HG02970 (cell line): ENCODE measurements around the gene DMRT2.

Experiments
- ATAC-seq: cut with Tn5 transposase; IDR thresholded peaks from one replicate; pipeline ENCODE4 v1.9.1; 2021; ENCODE audit warnings: mild to moderate bottlenecking, moderate library complexity, moderate number of reproducible peaks; ENCODE audit not compliant: unreplicated experiment, low FRiP score

The DMRT2 gene

DNA sequence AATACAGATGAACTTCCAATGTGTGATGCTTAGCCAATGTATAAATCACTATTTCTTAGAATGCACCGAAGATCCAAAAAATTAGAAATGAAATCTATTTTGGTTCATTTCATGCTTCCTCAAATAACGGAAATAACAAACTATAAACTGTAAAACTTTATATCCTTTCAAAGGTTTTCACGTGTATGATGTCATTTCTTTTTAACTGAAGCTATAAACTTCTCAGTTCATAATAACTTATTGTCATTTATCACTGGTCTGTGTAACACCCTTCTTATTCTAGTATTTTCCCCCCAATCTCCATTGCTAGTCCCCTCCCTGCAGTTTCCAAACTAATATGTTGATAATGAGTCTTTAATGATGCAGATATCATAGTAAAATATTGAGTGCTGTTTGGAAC, 36.4 kb downstream of the DMRT2 start:
- no peak for ATAC-seq

DNA sequence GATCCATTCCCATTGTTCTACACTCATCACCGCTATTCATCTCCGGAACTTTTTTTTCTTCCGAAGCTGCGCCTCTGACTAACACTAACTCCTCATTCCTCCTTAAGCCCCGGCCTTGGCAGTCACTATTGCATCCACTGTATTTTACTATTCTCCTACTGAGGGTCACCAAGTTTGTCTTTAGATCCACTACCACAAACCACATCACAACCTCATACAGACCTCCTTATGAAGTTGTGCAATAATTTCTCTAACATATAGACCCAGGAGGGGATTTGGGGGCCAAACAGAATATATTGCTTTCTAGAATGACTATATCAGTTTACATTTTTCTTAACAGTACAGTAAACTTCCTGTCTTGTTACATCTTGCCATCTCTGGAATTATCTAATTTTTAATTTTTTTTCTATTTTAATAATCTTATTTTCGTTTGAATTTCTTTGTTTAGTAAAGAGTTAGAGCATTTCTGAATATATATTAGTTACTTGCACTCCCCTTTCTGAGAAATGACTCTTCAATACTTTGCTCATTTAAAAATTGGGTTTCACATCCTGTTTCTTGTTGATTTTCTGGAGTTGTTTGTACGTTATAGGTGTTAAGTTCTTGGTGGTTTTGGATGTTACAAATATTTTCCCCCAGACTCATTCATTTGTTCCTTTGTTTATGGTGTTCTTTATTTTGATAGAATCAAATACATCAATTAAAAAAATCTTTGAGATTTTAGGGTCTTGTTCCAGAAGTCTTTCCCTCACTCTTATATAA, 37.1 kb downstream of the DMRT2 start:
- ATAC-seq = no peak

DNA sequence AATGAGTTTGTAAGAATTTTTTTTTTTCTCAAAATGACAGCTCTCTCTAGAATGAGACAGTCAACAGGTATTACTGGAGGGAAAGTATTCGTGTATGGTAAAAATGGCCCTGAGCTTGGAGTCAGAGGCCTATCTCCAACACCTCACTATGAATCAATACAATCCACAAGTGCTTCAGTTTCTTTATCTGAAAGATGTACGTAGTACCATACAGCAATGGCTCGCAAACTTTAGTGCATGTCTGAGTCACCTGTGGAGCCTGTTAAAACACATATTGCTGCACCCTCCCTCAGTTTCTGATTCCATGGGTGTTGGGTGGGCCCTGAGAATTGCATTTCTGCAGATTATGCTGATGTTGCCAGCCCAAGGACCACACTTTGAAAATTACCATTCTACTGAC, 44.6 kb downstream of the DMRT2 start:
- no peak for ATAC-seq

DNA sequence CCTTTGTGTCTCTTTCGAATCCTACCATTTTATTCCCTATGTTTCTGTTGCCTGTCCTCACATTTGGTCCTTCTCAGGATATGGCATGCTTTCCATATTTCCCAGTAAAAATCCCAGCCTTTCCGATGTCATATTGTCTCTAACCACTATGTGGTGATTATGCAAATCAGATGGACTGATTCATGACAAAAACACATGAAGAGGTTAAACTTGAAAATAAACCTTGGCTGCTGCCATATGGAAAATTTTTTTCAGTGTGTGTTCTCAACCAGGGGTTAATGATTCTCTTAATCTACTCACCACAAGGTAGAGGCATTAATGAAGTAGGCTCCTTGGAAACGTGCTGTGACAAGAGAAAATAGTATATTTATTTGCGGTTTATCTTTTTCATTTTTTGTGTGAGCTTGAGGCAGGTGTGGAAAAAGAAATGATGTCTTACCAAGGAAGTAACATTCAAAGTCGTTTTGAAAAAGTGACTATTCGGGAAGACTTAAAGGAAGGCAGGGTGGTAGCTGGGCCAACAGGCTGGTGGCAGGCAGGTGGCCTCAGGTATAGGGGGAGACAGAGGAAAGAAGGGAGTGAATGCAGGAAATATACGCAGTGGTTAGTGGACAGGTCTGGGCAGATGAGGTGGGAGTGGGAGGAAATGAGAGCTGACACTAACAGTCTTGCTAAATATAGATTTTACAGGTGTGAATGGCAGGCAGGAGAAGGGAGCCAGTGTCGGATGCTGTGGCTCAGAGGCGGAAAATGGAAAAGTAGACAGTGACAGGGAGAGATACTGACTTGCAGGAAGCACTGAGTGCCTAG, 46.2 kb downstream of the DMRT2 start:
- ATAC-seq = no peak

DNA sequence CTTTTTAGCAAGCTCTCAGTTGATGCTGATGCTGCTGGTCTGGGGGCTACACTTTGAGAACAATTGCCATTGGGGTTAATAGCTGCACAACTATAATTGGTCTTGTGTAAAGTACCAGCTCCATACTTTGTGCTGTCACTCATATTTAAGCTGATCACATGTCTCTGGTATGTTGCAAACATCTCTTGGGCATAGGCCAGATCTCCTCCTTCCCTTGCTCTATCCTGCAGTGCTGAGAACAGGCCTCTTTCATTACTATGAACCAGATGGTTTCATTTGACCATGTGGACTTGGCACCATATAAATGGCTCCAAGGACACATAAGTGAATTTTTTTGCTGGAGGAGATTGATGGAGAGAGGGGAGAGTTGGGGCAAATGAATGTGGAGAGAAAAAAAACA, 48.4 kb downstream of the DMRT2 start:
- no peak for ATAC-seq

DNA sequence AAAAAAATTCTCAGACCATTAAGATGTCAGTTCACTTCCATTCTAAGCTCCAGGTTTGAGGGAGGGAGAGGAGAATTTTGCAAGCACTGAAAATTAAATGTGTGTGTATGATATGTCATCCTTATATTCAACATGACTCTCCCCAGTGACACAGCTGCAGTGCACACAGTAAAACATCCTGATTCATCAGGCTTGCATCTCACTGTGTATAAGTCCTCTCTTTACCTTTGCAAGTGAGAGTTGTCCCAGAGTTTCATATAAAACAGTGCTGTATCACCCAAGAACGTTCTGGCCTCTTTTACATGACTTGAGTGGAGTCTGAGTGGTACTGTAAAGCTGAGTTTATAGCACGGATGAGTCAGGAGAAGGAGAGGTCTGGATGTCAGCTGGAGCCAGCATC, 50.0 kb downstream of the DMRT2 start:
- ATAC-seq = no peak

DNA sequence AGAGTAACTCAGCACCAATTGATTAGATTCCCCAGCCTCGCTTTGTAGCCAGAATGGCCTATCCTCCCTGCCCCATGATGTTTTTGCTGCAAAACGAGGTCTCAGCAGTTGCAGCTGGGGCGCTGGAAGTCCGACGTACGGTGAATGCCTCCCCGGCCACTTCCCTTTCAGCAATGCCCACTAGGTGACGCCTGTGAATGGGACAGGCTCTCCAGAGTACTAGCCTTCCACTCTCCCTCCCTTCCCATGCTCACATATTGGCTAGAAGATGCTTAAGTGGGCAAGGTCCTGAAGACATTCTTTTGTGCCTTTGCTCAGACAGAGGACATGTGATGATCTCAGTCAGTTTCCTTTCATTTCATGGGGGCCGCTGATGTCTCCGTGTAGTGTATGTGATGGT, 50.8 kb downstream of the DMRT2 start:
- no peak for ATAC-seq

DNA sequence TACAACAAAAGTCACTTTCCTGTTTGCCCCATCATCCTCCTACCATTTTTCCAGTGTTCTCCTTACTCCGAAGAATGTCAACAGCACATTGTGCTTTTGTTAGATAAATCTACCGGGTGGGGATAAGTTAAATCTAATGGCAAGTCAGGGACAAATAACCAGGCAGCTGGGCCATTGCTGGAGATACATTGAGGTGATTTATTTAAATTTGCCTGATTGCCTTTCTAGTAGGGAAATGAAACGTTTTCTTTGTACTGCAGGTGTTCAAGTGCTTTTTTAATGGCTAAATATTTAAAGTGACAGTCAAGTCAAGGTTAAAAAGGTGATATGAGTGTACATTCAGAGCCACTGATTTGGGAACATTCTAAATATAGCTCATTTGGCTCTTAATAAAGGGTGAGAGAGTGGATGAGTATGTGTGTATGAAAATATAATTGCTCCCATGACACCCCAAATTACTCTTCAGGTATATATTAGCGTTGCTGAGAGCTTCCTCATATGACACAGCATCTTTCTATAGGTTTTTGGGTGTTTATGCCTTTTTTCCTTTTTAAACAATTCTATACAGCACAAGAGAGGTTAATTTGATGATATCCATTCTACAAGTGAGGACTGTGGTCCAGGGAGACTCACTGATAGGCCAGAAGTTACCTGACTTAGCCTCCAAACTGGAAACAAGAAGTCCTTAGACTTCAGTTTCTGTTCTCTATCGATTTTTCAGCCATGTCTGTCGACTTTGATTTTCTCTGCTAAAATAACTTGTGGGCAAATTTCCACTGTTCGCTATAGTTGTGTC, 51.9 kb downstream of the DMRT2 start:
- ATAC-seq = no peak

DNA sequence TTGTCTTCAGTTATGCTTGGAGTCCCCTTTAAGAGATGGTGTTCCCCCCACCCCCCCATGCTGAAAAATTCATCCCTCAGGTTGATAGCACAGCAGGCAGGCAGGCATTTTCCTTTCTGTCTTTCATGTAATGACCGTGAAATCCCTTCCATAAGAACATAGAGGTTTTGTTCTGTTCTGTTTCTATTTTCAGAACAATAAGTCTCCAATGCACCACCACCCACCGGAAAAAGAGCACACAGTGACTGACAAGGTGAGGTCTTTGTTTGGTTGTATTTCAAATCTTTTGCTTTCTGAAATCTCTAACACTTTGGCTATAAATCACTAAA, 52.4 kb downstream of the DMRT2 start:
- no peak for ATAC-seq
